Measurements from ENCODE around the gene MOAP1.
"Not testable (repeated sequence)": the region's sequence is repeated elsewhere in the genome, so short reads cannot be mapped to it uniquely, and the experiment has no call there.

DNA sequence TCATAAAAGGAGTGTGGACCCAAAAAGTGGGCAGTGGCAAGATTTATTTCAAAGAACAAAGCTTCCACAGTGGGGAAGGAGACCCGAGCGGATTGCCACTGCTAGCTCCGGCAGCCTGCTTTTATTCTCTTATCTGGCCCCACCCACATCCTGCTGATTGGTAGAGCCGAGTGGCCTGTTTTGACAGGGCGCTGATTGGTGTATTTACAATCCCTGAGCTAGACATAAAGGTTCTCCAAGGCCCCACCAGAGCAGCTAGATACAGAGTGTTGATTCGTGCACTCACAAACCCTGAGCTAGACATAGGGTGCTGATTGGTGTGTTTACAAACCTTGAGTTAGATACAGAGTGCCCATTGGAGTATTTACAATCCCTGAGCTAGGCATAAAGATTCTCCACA is 15.1 kb downstream of the MOAP1 start:
- not testable (repeated sequence) for TF ChIP-seq POLR2A, POLR2AphosphoS5, EP300 (IDR thresholded peaks at IDR 0.05)
- TF ChIP-seq, protein P1, sequence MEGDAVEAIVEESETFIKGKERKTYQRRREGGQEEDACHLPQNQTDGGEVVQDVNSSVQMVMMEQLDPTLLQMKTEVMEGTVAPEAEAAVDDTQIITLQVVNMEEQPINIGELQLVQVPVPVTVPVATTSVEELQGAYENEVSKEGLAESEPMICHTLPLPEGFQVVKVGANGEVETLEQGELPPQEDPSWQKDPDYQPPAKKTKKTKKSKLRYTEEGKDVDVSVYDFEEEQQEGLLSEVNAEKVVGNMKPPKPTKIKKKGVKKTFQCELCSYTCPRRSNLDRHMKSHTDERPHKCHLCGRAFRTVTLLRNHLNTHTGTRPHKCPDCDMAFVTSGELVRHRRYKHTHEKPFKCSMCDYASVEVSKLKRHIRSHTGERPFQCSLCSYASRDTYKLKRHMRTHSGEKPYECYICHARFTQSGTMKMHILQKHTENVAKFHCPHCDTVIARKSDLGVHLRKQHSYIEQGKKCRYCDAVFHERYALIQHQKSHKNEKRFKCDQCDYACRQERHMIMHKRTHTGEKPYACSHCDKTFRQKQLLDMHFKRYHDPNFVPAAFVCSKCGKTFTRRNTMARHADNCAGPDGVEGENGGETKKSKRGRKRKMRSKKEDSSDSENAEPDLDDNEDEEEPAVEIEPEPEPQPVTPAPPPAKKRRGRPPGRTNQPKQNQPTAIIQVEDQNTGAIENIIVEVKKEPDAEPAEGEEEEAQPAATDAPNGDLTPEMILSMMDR (IDR thresholded peaks at IDR 0.05) = not testable (repeated sequence)

Measured in stomach (tissue), 4 donors.